Stomach (tissue), 4 donors: ENCODE measurements around the gene KCNN2.

ENCODE experiments used
- POLR2A ChIP-seq, 4 donors: fragments of 450-650 bp; IDR thresholded peaks; one replicate each; pipeline ENCODE4 v1.6.1; 2016; ENCODE audit warnings: antibody characterized with exemption in 4 of 4, control low read depth in 2 of 4, mild to moderate bottlenecking in 1 of 4, moderate library complexity in 1 of 4
- POLR2AphosphoS5 ChIP-seq, 3 donors: sonication (generic); formaldehyde crosslinking; IDR thresholded peaks; one replicate each; pipeline ENCODE4 v1.6.1; 2016; ENCODE audit warnings: antibody characterized with exemption in 3 of 3

DNA sequence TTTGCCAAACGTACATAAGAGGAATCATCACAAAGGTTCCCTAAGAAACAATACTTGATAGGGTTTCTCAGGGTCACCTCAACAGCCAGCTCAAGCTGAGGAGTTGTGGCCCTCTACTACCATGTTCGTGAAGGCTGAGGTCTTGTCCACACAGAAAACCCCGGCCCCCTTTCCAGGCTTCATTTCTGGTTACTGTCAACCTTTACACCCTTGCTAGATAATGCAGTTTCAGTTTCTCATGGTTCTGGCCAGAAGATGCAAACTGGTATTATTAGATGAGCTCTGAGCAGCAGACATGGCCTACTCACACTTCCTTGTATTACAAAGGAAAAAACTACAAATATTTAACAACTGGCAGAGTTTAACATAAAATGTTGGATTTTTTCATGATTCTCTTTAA lies 22.8 kb upstream of the KCNN2 start:
- no peak for TF ChIP-seq POLR2A (IDR thresholded peaks at IDR 0.05)
- no peak for TF ChIP-seq POLR2AphosphoS5 (IDR thresholded peaks at IDR 0.05)
